ENCODE measurements around the gene TAOK1. TPM values are rescaled to one million over a fixed set of nuclear protein-coding genes. Genes with fewer than 3 reads are reported as not detected.

The TAOK1 gene
- total RNA-seq, 1 donor from 2014 or later = 41.9 TPM

DNA sequence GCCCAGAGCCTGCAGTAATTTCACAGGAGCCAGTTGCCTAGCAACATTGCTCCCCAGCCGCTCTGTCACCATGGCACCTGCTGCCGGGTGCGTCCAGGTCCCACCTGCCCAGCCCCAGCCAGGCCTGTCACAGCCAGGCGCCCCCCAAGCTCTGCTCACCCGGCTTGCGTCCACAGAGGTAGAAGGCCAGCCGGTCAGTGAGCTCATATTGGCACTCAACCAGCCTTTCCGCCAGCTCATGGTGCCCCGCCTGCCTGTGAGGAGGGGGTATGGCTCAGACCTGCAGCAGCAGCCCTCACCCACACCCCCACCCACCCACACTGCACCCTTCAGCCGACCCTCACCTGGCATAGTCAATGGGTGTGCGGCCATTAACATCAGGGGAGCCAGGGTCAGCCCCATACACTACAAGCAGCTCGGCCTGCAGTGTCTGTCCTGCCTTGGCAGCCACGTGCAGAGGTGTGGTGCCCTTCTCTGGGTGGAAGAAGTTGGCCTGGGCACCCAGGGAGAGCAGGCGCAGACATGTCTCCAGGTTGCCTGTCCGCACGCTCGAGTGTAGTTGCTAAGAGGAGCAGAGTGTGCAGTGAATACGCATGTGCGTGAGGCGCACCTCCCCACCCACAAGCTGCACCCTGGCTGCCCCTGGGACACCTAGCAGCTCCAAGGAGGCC, 191.6 kb downstream of the TAOK1 start:
- no peak for DNase-seq (ENCODE audit: low spot score)
- Mint-ChIP-seq H3K9me3 (no peaks in the 10 kb centered on the region), H3K4me3 (ENCODE audit: low read depth) (no peak overlapping the region), H3K36me3 (ENCODE audit: low read depth) (peaks cover 37% of the 10 kb centered on the region), H3K27ac (no peak overlapping the region), H3K4me1 (ENCODE audit: low read depth) (peaks cover 28% of the 10 kb centered on the region), H3K27me3 (ENCODE audit: low read depth) (no peaks in the 10 kb centered on the region)
- intact Hi-C loops (cut with micrococcal nuclease) = loop anchor here (5.0 to 10.0 kb wide), 2 partner anchors 441 to 857 kb away; partner anchors contain the start of genes NEK8 and TLCD1

DNA sequence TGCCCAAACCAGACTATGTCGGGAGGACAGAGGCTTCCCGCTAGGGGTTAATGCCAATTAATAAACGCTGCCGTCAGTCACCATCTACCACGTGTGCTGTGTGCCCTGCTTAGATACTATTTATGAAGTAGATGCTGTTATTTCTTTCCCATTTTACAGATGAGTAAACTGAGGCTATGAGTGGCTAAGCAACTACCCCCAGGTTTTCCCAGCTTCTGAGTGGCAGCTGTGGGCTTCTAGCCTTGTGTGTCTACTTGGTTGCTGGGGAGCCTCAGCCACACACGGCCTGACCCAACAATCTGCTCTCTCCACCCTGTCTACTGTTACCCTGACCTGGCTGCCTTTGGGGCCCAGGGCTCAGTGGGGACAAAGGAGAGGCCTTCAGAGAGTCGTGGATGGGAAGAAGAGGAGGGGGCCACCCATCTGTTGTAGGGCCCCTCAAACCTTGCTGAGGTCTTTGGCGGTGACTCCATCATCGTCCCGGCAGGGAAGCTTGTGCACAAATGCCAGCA, 192.1 kb downstream of the TAOK1 start:
- peaks cover 29% of the 10 kb centered on the region for H3K4me1 Mint-ChIP-seq (ENCODE audit: low read depth)
- H3K27ac Mint-ChIP-seq = no peak overlapping the region
- no peak overlapping the region for H3K4me3 Mint-ChIP-seq (ENCODE audit: low read depth)
- no peak for DNase-seq (ENCODE audit: low spot score)
- peaks cover 37% of the 10 kb centered on the region for H3K36me3 Mint-ChIP-seq (ENCODE audit: low read depth)
- intact Hi-C loops (cut with micrococcal nuclease) = loop anchor here (5.0 to 10.0 kb wide), 2 partner anchors 440 to 858 kb away; partner anchors contain the start of genes NEK8 and TLCD1
- no peaks in the 10 kb centered on the region for H3K9me3 Mint-ChIP-seq
- no peaks in the 10 kb centered on the region for H3K27me3 Mint-ChIP-seq (ENCODE audit: low read depth)

DNA sequence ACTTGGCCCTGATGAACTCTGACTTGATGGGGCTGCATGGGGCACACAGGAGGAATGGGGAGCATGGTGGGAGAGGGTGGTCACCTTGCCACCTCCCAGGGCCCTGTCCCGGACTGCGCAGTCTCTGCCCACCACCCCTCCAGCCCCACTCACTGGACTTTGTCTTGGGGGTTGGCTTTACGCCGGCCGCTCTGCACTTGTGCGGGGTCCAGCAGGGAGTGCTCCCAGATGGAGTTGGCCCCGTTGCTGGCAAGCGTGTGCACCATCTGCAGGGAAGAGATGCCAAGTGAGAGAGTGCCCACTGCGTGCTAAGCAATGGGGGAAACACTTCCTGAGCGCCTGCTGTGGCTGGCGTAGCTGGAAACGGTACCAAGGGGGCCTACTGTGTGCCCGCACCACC, 192.6 kb downstream of the TAOK1 start:
- Mint-ChIP-seq H3K9me3 (no peaks in the 10 kb centered on the region), H3K4me3 (ENCODE audit: low read depth) (no peak overlapping the region), H3K27ac (no peak overlapping the region), H3K36me3 (ENCODE audit: low read depth) (peaks cover 34% of the 10 kb centered on the region), H3K27me3 (ENCODE audit: low read depth) (no peaks in the 10 kb centered on the region), H3K4me1 (ENCODE audit: low read depth) (peaks cover 33% of the 10 kb centered on the region)
- intact Hi-C loops (cut with micrococcal nuclease) = loop anchor here (5.0 to 10.0 kb wide), 2 partner anchors 440 to 858 kb away; partner anchors contain the start of genes NEK8 and TLCD1
- DNase-seq (ENCODE audit: low spot score) = no peak

DNA sequence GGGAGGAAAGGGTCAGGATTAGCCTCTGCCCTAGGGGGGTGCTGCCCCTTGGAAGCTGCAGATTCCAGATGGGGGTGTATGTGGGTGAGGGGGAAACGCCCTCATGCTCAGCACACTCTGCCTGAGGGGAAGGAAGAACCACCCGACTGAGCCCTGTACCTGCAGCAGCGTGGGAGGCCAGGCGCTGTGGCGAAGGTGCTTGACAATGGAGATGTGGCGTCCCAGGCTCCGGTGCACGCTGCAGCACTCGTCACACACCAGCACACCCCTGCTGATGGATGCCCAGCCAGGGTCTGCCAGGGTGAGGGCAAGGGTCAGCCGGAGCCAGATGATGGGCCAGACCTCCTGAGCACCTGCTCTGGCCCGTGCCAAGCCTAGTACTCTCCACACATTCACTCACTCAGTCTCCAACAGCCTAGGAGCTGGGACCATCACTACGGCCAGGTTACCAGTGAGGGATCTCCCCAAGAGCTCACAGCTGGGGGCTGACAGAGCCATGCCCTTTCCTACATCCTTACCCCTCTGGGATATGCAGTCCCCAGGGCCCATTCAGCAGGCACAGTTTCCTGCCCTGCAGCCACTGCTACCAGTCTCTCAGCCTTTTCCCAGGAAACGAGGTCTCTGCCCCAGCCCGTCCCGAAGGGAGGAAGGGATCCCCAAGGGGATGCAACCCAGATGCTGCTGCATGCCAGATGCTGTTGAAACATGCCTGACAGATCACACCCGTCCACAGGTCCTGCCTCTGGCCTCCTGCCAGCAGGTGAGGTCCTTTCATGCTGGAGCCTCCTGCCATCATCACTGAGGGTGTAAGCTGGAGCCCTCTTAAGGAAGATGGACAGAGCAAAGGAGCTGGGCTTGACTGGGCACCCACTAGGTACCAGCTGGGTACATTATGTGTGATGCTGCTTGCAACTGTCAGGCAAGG, 193.4 kb downstream of the TAOK1 start:
- peaks cover 39% of the 10 kb centered on the region for H3K4me1 Mint-ChIP-seq (ENCODE audit: low read depth)

DNA sequence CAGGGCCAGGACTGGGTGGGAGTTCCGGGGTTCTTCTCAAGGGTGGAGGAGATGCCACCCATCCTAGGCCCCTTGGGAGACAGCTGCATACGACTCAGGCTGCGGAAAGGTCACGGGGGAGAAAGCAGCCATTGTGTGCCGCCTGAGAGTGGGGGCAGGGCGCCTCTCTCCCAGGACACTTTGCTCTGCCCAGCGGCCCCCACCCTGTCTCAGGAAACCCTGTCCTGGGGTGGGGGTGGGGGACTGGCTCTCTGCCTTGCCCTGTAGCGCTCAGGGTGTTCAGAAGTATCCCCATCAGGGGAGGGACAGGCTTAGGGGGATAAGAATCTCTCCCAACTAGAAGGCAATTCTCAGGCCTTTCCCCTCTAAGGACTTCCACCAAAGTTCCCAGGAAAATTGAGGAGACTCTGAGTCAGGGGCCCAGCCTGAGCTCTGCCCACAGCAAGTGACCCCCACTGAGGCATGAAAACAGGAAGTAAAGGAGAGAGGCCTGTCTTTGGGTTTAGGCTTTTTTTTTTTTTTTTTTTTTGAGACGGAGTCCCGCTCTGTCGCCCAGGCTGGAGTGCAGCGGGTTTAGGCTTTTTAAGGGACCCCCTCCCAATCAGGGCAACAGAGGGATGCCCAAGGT, 194.4 kb downstream of the TAOK1 start:
- no peak for DNase-seq (ENCODE audit: low spot score)
- H3K4me1 Mint-ChIP-seq (ENCODE audit: low read depth) = peaks cover 39% of the 10 kb centered on the region
- intact Hi-C loops (cut with micrococcal nuclease) = loop anchor here (5.0 to 10.0 kb wide), 2 partner anchors 438 to 860 kb away; partner anchors contain the start of genes NEK8 and TLCD1

More for the DNA sequence above, 193.4 kb downstream of the TAOK1 start:
- intact Hi-C loops (cut with micrococcal nuclease) = loop anchor here (5.0 to 10.0 kb wide), 2 partner anchors 439 to 859 kb away; partner anchors contain the start of genes NEK8 and TLCD1
- Mint-ChIP-seq H3K27ac (peak overlapping the region; percentile 42), H3K27me3 (ENCODE audit: low read depth) (no peaks in the 10 kb centered on the region), H3K4me3 (ENCODE audit: low read depth) (no peak overlapping the region), H3K9me3 (no peaks in the 10 kb centered on the region), H3K36me3 (ENCODE audit: low read depth) (peaks cover 28% of the 10 kb centered on the region)
- DNase-seq (ENCODE audit: low spot score) = no peak

DNA sequence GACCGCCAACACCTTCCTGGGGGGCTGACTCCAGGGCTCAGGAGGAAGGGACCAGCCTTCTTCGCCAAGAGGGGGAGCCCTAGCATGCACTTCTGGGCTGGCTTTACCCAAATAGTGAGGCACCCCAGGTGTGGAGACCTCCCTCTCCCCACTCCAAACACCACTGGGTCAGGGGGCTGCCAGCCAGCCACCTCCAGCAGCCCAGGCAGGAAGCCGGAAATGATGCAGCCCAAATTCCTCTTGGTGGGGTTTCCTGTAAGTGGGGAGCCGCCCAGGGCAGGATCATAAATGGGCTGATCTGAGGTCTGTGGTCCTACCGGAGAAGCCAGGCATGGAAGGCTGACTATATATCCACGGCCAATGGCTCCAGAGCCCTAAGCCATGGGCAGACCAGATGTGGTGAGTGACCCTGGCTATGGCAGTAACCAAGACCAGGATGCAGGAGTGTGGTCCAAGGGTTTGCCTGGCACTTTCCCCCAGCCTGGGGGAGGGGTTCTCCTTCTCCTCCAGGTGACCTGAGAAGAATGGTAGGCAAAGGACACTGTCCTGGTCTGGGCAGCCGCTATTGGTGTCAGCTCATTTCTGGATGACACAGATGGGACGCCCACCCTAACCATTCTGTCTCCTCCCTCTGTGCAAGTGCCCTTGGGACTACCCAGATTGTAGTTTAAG, 195.1 kb downstream of the TAOK1 start:
- Mint-ChIP-seq H3K4me1 (ENCODE audit: low read depth) (peaks cover 38% of the 10 kb centered on the region), H3K36me3 (ENCODE audit: low read depth) (peaks cover 22% of the 10 kb centered on the region), H3K9me3 (no peaks in the 10 kb centered on the region), H3K27me3 (ENCODE audit: low read depth) (no peaks in the 10 kb centered on the region), H3K4me3 (ENCODE audit: low read depth) (peak overlapping the region; percentile 13), H3K27ac (peak overlapping the region; percentile 12)
- no peak for DNase-seq (ENCODE audit: low spot score)
- intact Hi-C loops (cut with micrococcal nuclease) = loop anchor here (10.0 kb wide), 1 partner anchor 860 kb away; the partner anchor contains the start of genes NEK8 and TLCD1

More for the DNA sequence above, 194.4 kb downstream of the TAOK1 start:
- Mint-ChIP-seq H3K27ac (peak overlapping the region; percentile 58), H3K9me3 (no peaks in the 10 kb centered on the region), H3K27me3 (ENCODE audit: low read depth) (no peaks in the 10 kb centered on the region), H3K4me3 (ENCODE audit: low read depth) (no peak overlapping the region), H3K36me3 (ENCODE audit: low read depth) (peaks cover 28% of the 10 kb centered on the region)

DNA sequence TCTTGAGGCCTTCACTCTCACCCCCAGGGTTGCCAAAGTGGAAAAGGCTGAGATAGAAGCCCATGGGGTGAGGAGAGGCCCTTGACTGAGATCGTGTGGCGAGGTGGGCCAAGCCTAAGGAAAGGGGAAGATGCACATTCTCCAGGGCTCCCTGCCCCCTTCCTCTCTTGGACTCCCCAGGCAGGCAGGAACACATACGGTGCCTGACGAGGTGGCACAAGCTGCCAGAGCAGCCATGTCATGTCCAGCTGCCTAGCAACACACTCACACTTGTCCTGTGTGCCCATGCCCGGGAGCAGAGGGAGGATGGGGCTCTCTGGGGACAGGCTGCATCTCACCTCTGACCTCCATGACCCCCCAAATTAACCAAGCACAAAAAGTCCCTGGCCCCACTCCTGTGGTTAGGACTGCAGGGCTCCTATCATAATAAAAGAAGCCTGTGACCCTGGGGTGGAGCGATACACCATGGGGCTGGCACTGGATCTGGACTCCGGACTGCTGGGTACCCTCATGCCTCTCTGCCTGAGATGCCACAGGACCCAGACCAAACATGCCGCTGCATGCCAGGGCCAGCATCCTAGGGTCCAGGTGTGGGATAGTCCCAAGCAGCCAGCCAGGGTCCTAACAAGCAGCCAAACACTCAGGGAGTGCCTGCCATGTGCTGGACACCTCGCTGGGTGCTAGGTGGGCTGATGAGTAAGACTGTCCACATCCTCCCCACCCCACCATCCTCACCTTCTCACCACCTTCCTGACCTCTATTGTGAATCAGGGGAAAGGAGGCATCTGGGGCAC, 196.7 kb downstream of the TAOK1 start:
- peaks cover 46% of the 10 kb centered on the region for H3K4me1 Mint-ChIP-seq (ENCODE audit: low read depth)
- intact Hi-C loops (cut with micrococcal nuclease) = loop anchor here (10.0 kb wide), 1 partner anchor 862 kb away; the partner anchor contains the start of genes NEK8 and TLCD1
- no peaks in the 10 kb centered on the region for H3K9me3 Mint-ChIP-seq
- no peak for DNase-seq (ENCODE audit: low spot score)
- peaks cover 18% of the 10 kb centered on the region for H3K36me3 Mint-ChIP-seq (ENCODE audit: low read depth)
- no peaks in the 10 kb centered on the region for H3K27me3 Mint-ChIP-seq (ENCODE audit: low read depth)
- H3K4me3 Mint-ChIP-seq (ENCODE audit: low read depth) = peak overlapping the region; percentile 86
- peak overlapping the region; percentile 32 for H3K27ac Mint-ChIP-seq

DNA sequence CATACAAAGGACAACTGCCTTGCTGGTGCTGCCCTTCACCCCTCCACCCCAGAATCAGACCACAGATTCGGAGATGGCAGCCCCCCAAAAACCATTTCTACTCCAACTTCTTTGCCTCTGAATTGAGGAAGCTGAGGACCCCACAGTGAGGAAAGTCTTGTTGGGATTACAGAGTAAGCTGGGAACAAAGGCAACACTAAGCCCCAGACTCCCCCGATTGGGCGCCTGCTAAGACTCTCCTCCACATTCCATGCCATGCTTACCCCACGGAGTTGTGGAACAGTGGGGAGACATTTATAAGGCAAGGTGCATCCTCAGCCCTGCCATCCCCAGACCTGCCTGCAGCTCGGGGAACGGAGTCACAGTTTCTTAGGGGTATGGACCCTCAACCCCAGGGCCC, 197.4 kb downstream of the TAOK1 start:
- Mint-ChIP-seq H3K36me3 (ENCODE audit: low read depth) (peaks cover 14% of the 10 kb centered on the region), H3K9me3 (no peaks in the 10 kb centered on the region), H3K27me3 (ENCODE audit: low read depth) (no peaks in the 10 kb centered on the region), H3K27ac (no peak overlapping the region), H3K4me1 (ENCODE audit: low read depth) (peaks cover 53% of the 10 kb centered on the region), H3K4me3 (ENCODE audit: low read depth) (peak overlapping the region; percentile 86)
- intact Hi-C loops (cut with micrococcal nuclease) = loop anchor here (10.0 kb wide), 1 partner anchor 863 kb away; the partner anchor contains the start of genes NEK8 and TLCD1
- no peak for DNase-seq (ENCODE audit: low spot score)

DNA sequence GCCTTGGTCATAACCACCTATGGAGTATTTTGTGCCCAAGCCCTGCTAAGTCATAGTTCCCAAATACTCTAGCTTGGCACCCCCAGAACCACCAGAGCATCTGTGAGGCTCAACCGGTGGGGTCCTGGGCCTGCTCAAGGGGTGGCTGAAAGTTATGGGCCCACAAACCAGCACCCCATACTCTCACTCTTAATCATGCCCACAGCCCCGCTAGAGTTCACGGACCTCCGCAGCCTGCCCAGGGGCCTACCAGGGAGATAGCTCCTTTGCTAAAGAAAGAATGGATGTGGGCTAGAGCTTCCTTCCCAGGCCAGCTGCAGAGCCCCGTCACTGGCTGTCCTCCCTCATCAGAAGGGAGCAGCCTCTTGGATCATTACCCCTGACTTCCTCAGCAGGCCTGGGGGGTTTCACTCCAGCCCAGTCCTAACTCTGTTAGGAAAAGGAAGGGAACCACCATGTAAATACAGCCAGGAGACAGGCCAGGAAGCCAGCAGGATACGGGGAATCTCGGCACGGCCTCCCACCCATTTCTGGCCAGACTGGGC, 197.9 kb downstream of the TAOK1 start:
- Mint-ChIP-seq H3K27me3 (ENCODE audit: low read depth) (no peaks in the 10 kb centered on the region), H3K27ac (peak overlapping the region; percentile 69), H3K4me1 (ENCODE audit: low read depth) (peaks cover 56% of the 10 kb centered on the region), H3K9me3 (no peaks in the 10 kb centered on the region), H3K36me3 (ENCODE audit: low read depth) (peaks cover 9% of the 10 kb centered on the region), H3K4me3 (ENCODE audit: low read depth) (peak overlapping the region; percentile 86)
- intact Hi-C loops (cut with micrococcal nuclease) = loop anchor here (10.0 kb wide), 1 partner anchor 863 kb away; the partner anchor contains the start of genes NEK8 and TLCD1
- DNase-seq (ENCODE audit: low spot score) = no peak

DNA sequence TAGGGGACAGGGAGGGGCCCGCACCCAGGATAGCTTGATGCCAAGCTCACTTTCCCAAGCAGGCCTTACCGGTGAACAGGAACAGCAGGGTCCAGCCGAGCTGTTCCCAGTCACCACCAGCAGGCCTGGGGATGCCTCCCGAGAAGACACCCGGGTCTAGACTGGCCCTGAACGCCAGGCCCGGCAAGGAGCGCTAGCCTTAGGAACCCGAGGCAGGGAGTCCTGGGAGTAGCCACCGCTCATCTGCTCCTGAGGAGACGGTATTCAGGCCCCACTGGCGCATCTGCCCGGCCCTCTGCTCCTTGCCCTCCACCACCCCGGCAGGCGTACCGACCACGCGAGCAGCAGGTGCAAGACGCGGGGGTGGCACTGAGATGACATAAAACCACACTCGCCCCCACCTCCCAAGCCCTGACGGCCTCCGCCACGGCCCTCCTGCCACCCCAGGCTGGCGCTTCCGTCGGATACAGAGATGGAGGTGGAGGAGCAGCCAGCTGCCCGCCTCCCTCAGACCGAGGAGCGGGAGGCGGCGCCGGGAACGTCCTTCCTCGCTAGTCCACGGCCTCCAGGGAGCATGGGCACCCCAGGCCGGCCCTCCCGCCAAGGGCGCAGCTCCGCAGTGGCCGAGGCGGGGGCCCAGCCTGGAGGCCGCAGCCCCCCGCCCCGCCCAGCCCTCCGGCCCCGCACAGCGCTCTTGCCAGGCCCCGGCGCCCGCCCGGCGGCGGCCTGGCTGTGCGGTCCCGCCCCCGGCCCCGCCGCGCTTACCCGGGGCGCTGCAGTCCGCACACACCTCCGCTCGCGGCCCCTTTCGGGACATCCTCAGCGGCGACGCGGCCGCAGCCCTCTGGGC, 198.6 kb downstream of the TAOK1 start:
- intact Hi-C loops (cut with micrococcal nuclease) = loop anchor here (1.0 to 10.0 kb wide), 4 partner anchors 8 to 864 kb away; partner anchors contain the start of genes NEK8, TLCD1 and TP53I13
- Mint-ChIP-seq H3K27me3 (ENCODE audit: low read depth) (no peaks in the 10 kb centered on the region), H3K27ac (peak overlapping the region; percentile 69), H3K9me3 (no peaks in the 10 kb centered on the region), H3K4me1 (ENCODE audit: low read depth) (peaks cover 56% of the 10 kb centered on the region), H3K36me3 (ENCODE audit: low read depth) (peaks cover 2% of the 10 kb centered on the region), H3K4me3 (ENCODE audit: low read depth) (peak overlapping the region; percentile 86)
- peak; percentile 31 for DNase-seq (ENCODE audit: low spot score)
